Mucosa of stomach (tissue), 1 donor: ENCODE results near the gene IFIH1.

Experiments
- H3K27me3 ChIP-seq: one replicate; pipeline ENCODE4 v1.7.0; 2013; ENCODE audit warnings: mild to moderate bottlenecking, low read length; ENCODE audit not compliant: control insufficient read depth, insufficient read depth
- H3K36me3 ChIP-seq: one replicate; pipeline ENCODE4 v1.7.0; 2013; ENCODE audit warnings: low read length; ENCODE audit not compliant: control insufficient read depth, insufficient read depth
- H3K4me1 ChIP-seq: one replicate; pipeline ENCODE4 v1.7.0; 2013; ENCODE audit warnings: mild to moderate bottlenecking, low read length; ENCODE audit not compliant: control insufficient read depth, insufficient read depth
- H3K4me3 ChIP-seq: one replicate; pipeline ENCODE4 v1.7.0; 2013; ENCODE audit warnings: low read length
- H3K9ac ChIP-seq: one replicate; pipeline ENCODE4 v1.7.0; 2013; ENCODE audit warnings: mild to moderate bottlenecking, low read length, moderate library complexity
- H3K9me3 ChIP-seq: one replicate; pipeline ENCODE4 v1.7.0; 2013; ENCODE audit warnings: mild to moderate bottlenecking, low read length, moderate library complexity; ENCODE audit not compliant: control insufficient read depth
- donor health status: Pancreatic carcinoma.

Gene IFIH1

GRCh38 chr2:162267496-162267895 is 51.0 kb downstream of the IFIH1 start:
- no peak overlapping the region for H3K4me3 ChIP-seq
- no peaks in the 10 kb centered on the region for H3K9me3 ChIP-seq
- H3K9ac ChIP-seq: no peak overlapping the region
- H3K27me3 ChIP-seq: no peaks in the 10 kb centered on the region
- H3K36me3 ChIP-seq: no peaks in the 10 kb centered on the region
- no peaks in the 10 kb centered on the region for H3K4me1 ChIP-seq

GRCh38 chr2:162266460-162266760 is 52.1 kb downstream of the IFIH1 start:
- no peaks in the 10 kb centered on the region for H3K27me3 ChIP-seq
- no peaks in the 10 kb centered on the region for H3K4me1 ChIP-seq
- H3K9me3 ChIP-seq: no peaks in the 10 kb centered on the region
- H3K4me3 ChIP-seq: no peak overlapping the region
- H3K9ac ChIP-seq: no peak overlapping the region
- H3K36me3 ChIP-seq: no peaks in the 10 kb centered on the region

- H3K4me3 ChIP-seq: no peak overlapping the region
- no peaks in the 10 kb centered on the region for H3K36me3 ChIP-seq
- H3K4me1 ChIP-seq: no peaks in the 10 kb centered on the region
- no peaks in the 10 kb centered on the region for H3K9me3 ChIP-seq
- no peak overlapping the region for H3K9ac ChIP-seq
- no peaks in the 10 kb centered on the region for H3K27me3 ChIP-seq
These were observed 52.6 kb downstream of the IFIH1 start for GRCh38 chr2:162265666-162266459.

- H3K9ac ChIP-seq: no peak overlapping the region
These were observed 57.2 kb downstream of the IFIH1 start for GRCh38 chr2:162261032-162261945.

GRCh38 chr2:162258686-162259085 is 59.8 kb downstream of the IFIH1 start:
- Histone ChIP-seq H3K9ac (no peak overlapping the region), H3K27me3 (no peaks in the 10 kb centered on the region), H3K4me1 (no peaks in the 10 kb centered on the region), H3K9me3 (no peaks in the 10 kb centered on the region), H3K4me3 (no peak overlapping the region), H3K36me3 (no peaks in the 10 kb centered on the region)

More at GRCh38 chr2:162261032-162261945, 57.2 kb downstream of the IFIH1 start:
- Histone ChIP-seq H3K27me3 (no peaks in the 10 kb centered on the region), H3K9me3 (no peaks in the 10 kb centered on the region), H3K36me3 (no peaks in the 10 kb centered on the region), H3K4me3 (no peak overlapping the region), H3K4me1 (no peaks in the 10 kb centered on the region)

GRCh38 chr2:162258169-162258568 is 60.3 kb downstream of the IFIH1 start:
- Histone ChIP-seq H3K4me3 (no peak overlapping the region), H3K9me3 (no peaks in the 10 kb centered on the region), H3K4me1 (no peaks in the 10 kb centered on the region), H3K9ac (no peak overlapping the region), H3K27me3 (no peaks in the 10 kb centered on the region), H3K36me3 (no peaks in the 10 kb centered on the region)

GRCh38 chr2:162257425-162257824 is 61.1 kb downstream of the IFIH1 start:
- no peaks in the 10 kb centered on the region for H3K36me3 ChIP-seq
- no peaks in the 10 kb centered on the region for H3K9me3 ChIP-seq
- H3K4me1 ChIP-seq: no peaks in the 10 kb centered on the region
- no peak overlapping the region for H3K4me3 ChIP-seq
- no peak overlapping the region for H3K9ac ChIP-seq
- no peaks in the 10 kb centered on the region for H3K27me3 ChIP-seq

- H3K4me1 ChIP-seq: no peaks in the 10 kb centered on the region
- H3K36me3 ChIP-seq: no peaks in the 10 kb centered on the region
- H3K4me3 ChIP-seq: no peak overlapping the region
- no peaks in the 10 kb centered on the region for H3K27me3 ChIP-seq
- H3K9ac ChIP-seq: no peak overlapping the region
- no peaks in the 10 kb centered on the region for H3K9me3 ChIP-seq
These were observed 61.9 kb downstream of the IFIH1 start for GRCh38 chr2:162256591-162256991.

- H3K4me1 ChIP-seq: no peaks in the 10 kb centered on the region
- H3K36me3 ChIP-seq: no peaks in the 10 kb centered on the region
- no peak overlapping the region for H3K4me3 ChIP-seq
- no peaks in the 10 kb centered on the region for H3K9me3 ChIP-seq
- H3K27me3 ChIP-seq: no peaks in the 10 kb centered on the region
- H3K9ac ChIP-seq: no peak overlapping the region
These were observed 64.1 kb downstream of the IFIH1 start for GRCh38 chr2:162254236-162254871.

- H3K9ac ChIP-seq: no peak overlapping the region
- no peaks in the 10 kb centered on the region for H3K9me3 ChIP-seq
- H3K4me3 ChIP-seq: no peak overlapping the region
- no peaks in the 10 kb centered on the region for H3K27me3 ChIP-seq
- no peaks in the 10 kb centered on the region for H3K4me1 ChIP-seq
- no peaks in the 10 kb centered on the region for H3K36me3 ChIP-seq
These were observed 65.0 kb downstream of the IFIH1 start for GRCh38 chr2:162253435-162253834.

- H3K4me1 ChIP-seq: no peaks in the 10 kb centered on the region
- no peaks in the 10 kb centered on the region for H3K9me3 ChIP-seq
- no peak overlapping the region for H3K4me3 ChIP-seq
- H3K9ac ChIP-seq: no peak overlapping the region
- no peaks in the 10 kb centered on the region for H3K27me3 ChIP-seq
- no peaks in the 10 kb centered on the region for H3K36me3 ChIP-seq
These were observed 66.3 kb downstream of the IFIH1 start for GRCh38 chr2:162252153-162252552.

- Histone ChIP-seq H3K9ac (no peak overlapping the region), H3K9me3 (no peaks in the 10 kb centered on the region), H3K27me3 (no peaks in the 10 kb centered on the region), H3K4me1 (no peaks in the 10 kb centered on the region), H3K4me3 (no peak overlapping the region), H3K36me3 (no peaks in the 10 kb centered on the region)
These were observed 72.7 kb downstream of the IFIH1 start for GRCh38 chr2:162245781-162246180.
